ENCODE measurements around the gene SPDYE18.
"Not testable (repeated sequence)": the region's sequence is repeated elsewhere in the genome, so short reads cannot be mapped to it uniquely, and the experiment has no call there.

Gene SPDYE18

GRCh38 chr7:77082192-77082591, 19.8 kb upstream of the SPDYE18 start:
- not testable (repeated sequence) for DNase-seq; H3K27me3 ChIP-seq (replicated peaks; ENCODE audit: insufficient read depth, low read length); H3K27ac ChIP-seq (ENCODE audit: low read length); H3K36me3 ChIP-seq (replicated peaks; ENCODE audit: insufficient read depth, low read length); H3K4me3 ChIP-seq (ENCODE audit: low read length); H2AFZ ChIP-seq (ENCODE audit: low read length); H3K4me1 ChIP-seq (ENCODE audit: low read length); H3K9me2 ChIP-seq (replicated peaks; ENCODE audit: insufficient read depth, low read length); H3F3A ChIP-seq (ENCODE audit: insufficient read depth, low read length); H3K4me2 ChIP-seq (ENCODE audit: low read depth, low read length); H3K9me3 ChIP-seq (replicated peaks; ENCODE audit: insufficient read depth, low read length); H3K9ac ChIP-seq (ENCODE audit: low read length); H3K79me2 ChIP-seq (ENCODE audit: low read length); H4K20me1 ChIP-seq (ENCODE audit: insufficient read depth, low read length)

GRCh38 chr7:77080236-77080635, 17.9 kb upstream of the SPDYE18 start:
- not testable (repeated sequence) for DNase-seq; H3K79me2 ChIP-seq (ENCODE audit: low read length); H3K9me3 ChIP-seq (replicated peaks; ENCODE audit: insufficient read depth, low read length); H2AFZ ChIP-seq (ENCODE audit: low read length); H3K9ac ChIP-seq (ENCODE audit: low read length); H3K27me3 ChIP-seq (replicated peaks; ENCODE audit: insufficient read depth, low read length); H3K36me3 ChIP-seq (replicated peaks; ENCODE audit: insufficient read depth, low read length); H3K4me2 ChIP-seq (ENCODE audit: low read depth, low read length); H3K4me1 ChIP-seq (ENCODE audit: low read length); H3K4me3 ChIP-seq (ENCODE audit: low read length); H4K20me1 ChIP-seq (ENCODE audit: insufficient read depth, low read length); H3F3A ChIP-seq (ENCODE audit: insufficient read depth, low read length); H3K27ac ChIP-seq (ENCODE audit: low read length); H3K9me2 ChIP-seq (replicated peaks; ENCODE audit: insufficient read depth, low read length)

GRCh38 chr7:77079624-77080023, 17.3 kb upstream of the SPDYE18 start:
- H3F3A ChIP-seq (ENCODE audit: insufficient read depth, low read length); H3K4me1 ChIP-seq (ENCODE audit: low read length); H3K9me3 ChIP-seq (replicated peaks; ENCODE audit: insufficient read depth, low read length); H4K20me1 ChIP-seq (ENCODE audit: insufficient read depth, low read length); H3K4me2 ChIP-seq (ENCODE audit: low read depth, low read length); H3K9me2 ChIP-seq (replicated peaks; ENCODE audit: insufficient read depth, low read length); H3K79me2 ChIP-seq (ENCODE audit: low read length); H3K27ac ChIP-seq (ENCODE audit: low read length); DNase-seq; H3K9ac ChIP-seq (ENCODE audit: low read length); H3K4me3 ChIP-seq (ENCODE audit: low read length); H3K27me3 ChIP-seq (replicated peaks; ENCODE audit: insufficient read depth, low read length); H3K36me3 ChIP-seq (replicated peaks; ENCODE audit: insufficient read depth, low read length); H2AFZ ChIP-seq (ENCODE audit: low read length): not testable (repeated sequence)

- H3K4me3 ChIP-seq (ENCODE audit: low read length); H3K9me2 ChIP-seq (replicated peaks; ENCODE audit: insufficient read depth, low read length); H4K20me1 ChIP-seq (ENCODE audit: insufficient read depth, low read length); H3K79me2 ChIP-seq (ENCODE audit: low read length); H3K4me1 ChIP-seq (ENCODE audit: low read length); H3K9me3 ChIP-seq (replicated peaks; ENCODE audit: insufficient read depth, low read length); H3K27me3 ChIP-seq (replicated peaks; ENCODE audit: insufficient read depth, low read length); H3K4me2 ChIP-seq (ENCODE audit: low read depth, low read length); H3K27ac ChIP-seq (ENCODE audit: low read length); H3K9ac ChIP-seq (ENCODE audit: low read length); H2AFZ ChIP-seq (ENCODE audit: low read length); H3K36me3 ChIP-seq (replicated peaks; ENCODE audit: insufficient read depth, low read length); DNase-seq; H3F3A ChIP-seq (ENCODE audit: insufficient read depth, low read length): not testable (repeated sequence)
Measured at GRCh38 chr7:77079112-77079511, 16.8 kb upstream of the SPDYE18 start.

GRCh38 chr7:77077060-77077459, 14.7 kb upstream of the SPDYE18 start:
- not testable (repeated sequence) for H3K9me2 ChIP-seq (replicated peaks; ENCODE audit: insufficient read depth, low read length); DNase-seq; H3K27me3 ChIP-seq (replicated peaks; ENCODE audit: insufficient read depth, low read length); H3K9me3 ChIP-seq (replicated peaks; ENCODE audit: insufficient read depth, low read length); H3K9ac ChIP-seq (ENCODE audit: low read length); H4K20me1 ChIP-seq (ENCODE audit: insufficient read depth, low read length); H3K4me3 ChIP-seq (ENCODE audit: low read length); H3K4me1 ChIP-seq (ENCODE audit: low read length); H3K4me2 ChIP-seq (ENCODE audit: low read depth, low read length); H2AFZ ChIP-seq (ENCODE audit: low read length); H3K27ac ChIP-seq (ENCODE audit: low read length); H3K79me2 ChIP-seq (ENCODE audit: low read length); H3F3A ChIP-seq (ENCODE audit: insufficient read depth, low read length); H3K36me3 ChIP-seq (replicated peaks; ENCODE audit: insufficient read depth, low read length)

- H3K27me3 ChIP-seq (replicated peaks; ENCODE audit: insufficient read depth, low read length); H3K9me2 ChIP-seq (replicated peaks; ENCODE audit: insufficient read depth, low read length); H3K27ac ChIP-seq (ENCODE audit: low read length); H2AFZ ChIP-seq (ENCODE audit: low read length); H3K4me2 ChIP-seq (ENCODE audit: low read depth, low read length); H3K79me2 ChIP-seq (ENCODE audit: low read length); H3K36me3 ChIP-seq (replicated peaks; ENCODE audit: insufficient read depth, low read length); H3K4me1 ChIP-seq (ENCODE audit: low read length); DNase-seq; H4K20me1 ChIP-seq (ENCODE audit: insufficient read depth, low read length); H3K9me3 ChIP-seq (replicated peaks; ENCODE audit: insufficient read depth, low read length); H3F3A ChIP-seq (ENCODE audit: insufficient read depth, low read length); H3K9ac ChIP-seq (ENCODE audit: low read length); H3K4me3 ChIP-seq (ENCODE audit: low read length): not testable (repeated sequence)
Measured at GRCh38 chr7:77074786-77075396, 12.5 kb upstream of the SPDYE18 start.

GRCh38 chr7:77071108-77071507, 8.8 kb upstream of the SPDYE18 start:
- H3K27ac ChIP-seq (ENCODE audit: low read length); DNase-seq; H3K9ac ChIP-seq (ENCODE audit: low read length): not testable (repeated sequence)

GRCh38 chr7:77065869-77066268, 3.5 kb upstream of the SPDYE18 start:
- DNase-seq; H3F3A ChIP-seq (ENCODE audit: insufficient read depth, low read length); H3K4me1 ChIP-seq (ENCODE audit: low read length); H3K79me2 ChIP-seq (ENCODE audit: low read length); H3K4me3 ChIP-seq (ENCODE audit: low read length); H4K20me1 ChIP-seq (ENCODE audit: insufficient read depth, low read length); H3K4me2 ChIP-seq (ENCODE audit: low read depth, low read length); H2AFZ ChIP-seq (ENCODE audit: low read length); H3K9ac ChIP-seq (ENCODE audit: low read length); H3K9me2 ChIP-seq (replicated peaks; ENCODE audit: insufficient read depth, low read length); H3K27me3 ChIP-seq (replicated peaks; ENCODE audit: insufficient read depth, low read length); H3K9me3 ChIP-seq (replicated peaks; ENCODE audit: insufficient read depth, low read length); H3K36me3 ChIP-seq (replicated peaks; ENCODE audit: insufficient read depth, low read length); H3K27ac ChIP-seq (ENCODE audit: low read length): not testable (repeated sequence)

More at GRCh38 chr7:77071108-77071507, 8.8 kb upstream of the SPDYE18 start:
- not testable (repeated sequence) for H3K27me3 ChIP-seq (replicated peaks; ENCODE audit: insufficient read depth, low read length); H3K79me2 ChIP-seq (ENCODE audit: low read length); H4K20me1 ChIP-seq (ENCODE audit: insufficient read depth, low read length); H3K4me3 ChIP-seq (ENCODE audit: low read length); H3F3A ChIP-seq (ENCODE audit: insufficient read depth, low read length); H3K9me3 ChIP-seq (replicated peaks; ENCODE audit: insufficient read depth, low read length); H3K9me2 ChIP-seq (replicated peaks; ENCODE audit: insufficient read depth, low read length); H2AFZ ChIP-seq (ENCODE audit: low read length); H3K36me3 ChIP-seq (replicated peaks; ENCODE audit: insufficient read depth, low read length); H3K4me1 ChIP-seq (ENCODE audit: low read length); H3K4me2 ChIP-seq (ENCODE audit: low read depth, low read length)
